GM21526 (cell line): ENCODE data around the gene CR1.
"Not testable (repeated sequence)": the region's sequence is repeated elsewhere in the genome, so short reads cannot be mapped to it uniquely, and the experiment has no call there.

ENCODE experiments used
- ATAC-seq: cut with Tn5 transposase; IDR thresholded peaks from one replicate; pipeline ENCODE4 v1.9.1; 2021; ENCODE audit warnings: moderate library complexity; ENCODE audit not compliant: unreplicated experiment, low FRiP score

Gene CR1

DNA sequence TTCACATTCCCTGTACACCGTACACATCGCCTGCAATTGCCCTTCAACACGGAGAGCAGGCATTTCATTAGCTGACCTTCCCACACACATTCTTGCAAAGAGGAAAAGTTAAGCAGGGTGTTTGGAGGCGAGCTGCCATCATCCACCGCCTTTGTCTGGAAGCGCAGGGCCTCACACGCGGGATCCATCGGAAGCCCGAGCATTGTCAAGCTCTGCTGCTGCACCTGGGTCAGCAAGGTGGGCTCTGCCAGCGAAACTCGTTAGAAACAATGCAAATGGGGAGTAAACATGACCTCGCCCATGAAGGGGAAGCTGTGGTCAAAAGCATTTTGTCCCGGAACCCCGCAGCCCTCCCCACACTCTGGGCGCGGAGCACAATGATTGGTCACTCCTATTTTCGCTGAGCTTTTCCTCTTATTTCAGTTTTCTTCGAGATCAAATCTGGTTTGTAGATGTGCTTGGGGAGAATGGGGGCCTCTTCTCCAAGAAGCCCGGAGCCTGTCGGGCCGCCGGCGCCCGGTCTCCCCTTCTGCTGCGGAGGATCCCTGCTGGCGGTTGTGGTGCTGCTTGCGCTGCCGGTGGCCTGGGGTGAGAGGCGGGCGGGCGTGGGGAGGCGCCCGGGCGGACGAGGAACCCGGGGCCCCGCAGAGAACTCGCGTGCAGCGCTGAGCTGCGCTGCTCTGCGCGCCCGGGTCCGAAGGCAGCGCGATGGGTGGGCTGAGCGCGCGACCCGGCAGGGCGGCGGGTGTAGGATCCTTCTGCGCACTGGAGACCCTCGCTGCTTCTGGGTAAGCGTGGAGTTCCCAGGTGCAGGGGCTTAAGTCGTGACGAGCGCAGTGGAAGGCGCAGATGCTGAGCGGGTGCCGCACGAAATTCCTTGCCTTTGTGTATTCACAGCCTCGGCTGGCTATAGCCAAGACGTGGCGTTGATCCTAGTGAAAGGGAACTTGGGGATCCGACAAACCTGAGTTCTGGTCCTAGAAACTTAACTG is at the start of gene CR1:
CR1 (plus strand) TSS at position 357 of the 992 bp plus-strand sequence; CDS start at position 468, 111 bp downstream.
- peak; percentile 53 for ATAC-seq

DNA sequence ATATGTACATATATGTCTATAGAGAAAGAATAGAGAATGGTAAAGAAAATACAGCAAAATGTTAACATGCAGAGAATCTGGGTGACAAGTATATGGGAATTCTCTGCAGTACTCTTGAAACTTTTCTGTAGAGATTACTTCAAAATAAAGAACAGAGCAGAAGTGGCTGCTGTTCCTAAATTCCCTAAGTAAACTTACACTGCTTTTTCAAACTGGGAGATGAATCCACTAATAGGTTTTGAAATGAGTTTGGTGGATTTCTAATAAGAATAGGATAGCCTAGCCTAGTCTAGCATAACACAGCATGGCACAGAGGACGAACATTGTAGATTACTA is 42.3 kb upstream of the CR1 start:
- no peak for ATAC-seq

DNA sequence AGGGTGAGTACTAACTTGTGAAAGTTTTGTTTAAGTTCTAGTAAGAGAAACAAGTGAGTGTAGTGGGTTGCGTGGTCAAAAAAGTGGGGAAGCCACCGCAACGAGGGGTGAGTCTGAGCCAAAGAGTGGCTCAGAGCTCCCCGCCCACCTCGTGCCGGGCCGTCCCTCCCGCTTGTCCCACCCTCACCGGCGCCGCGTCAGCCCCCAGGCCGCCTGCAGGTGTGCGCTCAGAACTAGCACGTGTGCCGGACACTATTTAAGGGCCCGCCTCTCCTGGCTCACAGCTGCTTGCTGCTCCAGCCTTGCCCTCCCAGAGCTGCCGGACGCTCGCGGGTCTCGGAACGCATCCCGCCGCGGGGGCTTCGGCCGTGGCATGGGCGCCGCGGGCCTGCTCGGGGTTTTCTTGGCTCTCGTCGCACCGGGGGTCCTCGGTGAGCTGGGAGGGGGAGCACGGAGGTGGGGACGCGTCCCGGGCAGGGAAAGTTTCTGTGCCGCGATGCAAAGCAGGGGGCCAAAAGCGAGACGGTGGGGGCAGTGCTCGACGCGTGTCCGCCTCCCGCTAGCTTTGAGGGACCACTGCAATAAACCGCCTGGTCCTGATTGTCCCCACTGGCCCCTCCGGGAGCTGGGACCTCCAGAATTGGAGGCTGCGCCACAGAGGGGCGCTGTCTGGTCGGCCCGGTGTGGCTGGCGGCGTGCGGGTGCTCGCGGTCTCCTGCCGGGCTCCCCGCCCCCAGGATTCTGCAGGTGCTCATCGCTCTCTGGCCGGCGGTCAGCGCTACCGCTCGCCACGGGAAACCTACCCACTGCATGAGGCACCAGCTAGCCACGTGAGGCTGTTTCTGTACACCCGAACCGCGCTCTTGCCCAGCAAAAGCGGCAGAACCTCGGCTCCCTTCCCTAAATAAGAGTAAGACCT is 41.7 kb upstream of the CR1 start, which contains the start of gene CR2:
CR2 (plus strand) TSS at position 283 of the 919 bp plus-strand sequence; CDS start at position 374, 91 bp downstream.
- ATAC-seq, result peak; percentile 78

DNA sequence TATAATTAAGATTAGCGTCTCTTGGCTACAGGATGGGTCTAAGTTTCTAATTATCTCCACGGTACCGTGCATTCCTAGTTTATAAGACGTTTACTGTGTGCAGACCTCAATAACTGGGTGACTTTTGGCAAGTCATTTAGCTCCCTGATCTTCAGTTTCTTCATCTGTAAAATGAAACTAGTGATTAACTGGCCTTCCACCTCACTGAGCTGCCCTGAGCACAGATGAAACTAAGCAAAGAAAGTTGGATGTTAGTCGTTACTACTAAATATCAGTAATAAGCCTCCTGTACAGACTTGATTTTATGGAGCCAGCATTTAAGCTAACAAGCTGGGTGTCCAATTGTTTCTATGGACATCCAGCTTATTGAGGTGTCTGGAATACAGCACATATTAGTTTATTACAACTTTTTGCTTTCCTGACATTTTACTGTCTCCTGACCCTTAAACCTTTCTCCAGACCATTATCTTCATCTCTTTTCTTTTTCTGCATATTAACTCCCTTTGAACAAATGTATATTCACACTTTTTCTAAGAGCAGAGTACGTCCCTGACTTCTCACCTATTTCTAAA is 40.7 kb upstream of the CR1 start:
- ATAC-seq, result no peak

- no peak for ATAC-seq
Observed at GRCh38 chr1:207458414-207458813, 37.5 kb upstream of the CR1 start.

GRCh38 chr1:207459008-207459407 is 36.9 kb upstream of the CR1 start:
- ATAC-seq, result no peak

DNA sequence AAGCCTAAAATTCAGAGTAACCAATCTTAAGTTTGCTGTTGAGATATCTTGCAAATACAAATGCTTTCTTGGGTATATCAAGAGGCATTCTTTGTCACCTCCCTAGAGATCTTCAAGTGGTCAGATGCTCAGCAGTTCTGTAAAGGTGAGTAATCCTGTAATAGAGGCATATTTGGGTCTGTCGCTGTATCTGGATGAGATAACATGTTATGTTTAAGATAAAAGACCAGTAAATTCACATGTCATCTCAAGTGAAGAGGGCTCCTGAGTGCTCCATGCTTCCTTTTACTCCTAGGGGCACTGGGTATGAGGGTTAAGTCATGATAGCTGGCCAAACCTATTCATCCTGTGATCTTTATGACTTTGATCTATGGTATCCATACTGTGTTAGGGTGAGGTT is 34.3 kb upstream of the CR1 start:
- ATAC-seq, result no peak

- ATAC-seq, result no peak
Observed at GRCh38 chr1:207462535-207462934, 33.4 kb upstream of the CR1 start.

DNA sequence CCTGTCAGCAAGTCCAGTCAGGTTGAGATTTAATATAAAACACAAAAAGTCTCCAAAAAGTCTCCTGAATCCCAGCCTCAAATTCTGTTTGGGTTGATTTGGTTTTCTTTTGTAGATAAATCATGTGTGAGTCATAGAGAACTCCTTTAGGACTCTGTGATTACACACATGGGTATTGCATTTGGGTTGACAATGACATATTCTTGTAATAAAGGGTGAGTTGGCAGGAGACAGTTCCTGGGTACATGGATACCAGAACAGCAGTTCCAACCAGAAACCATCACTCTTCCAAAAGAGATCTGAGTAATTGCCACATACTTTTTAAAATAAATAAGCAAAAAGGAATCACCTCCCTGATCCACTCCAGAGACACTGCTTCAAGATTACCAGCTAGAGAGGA is 32.9 kb upstream of the CR1 start:
- no peak for ATAC-seq

- no peak for ATAC-seq
Observed at GRCh38 chr1:207463571-207463970, 32.4 kb upstream of the CR1 start.

- ATAC-seq, result no peak
Observed at GRCh38 chr1:207470927-207471326, 25.0 kb upstream of the CR1 start.

DNA sequence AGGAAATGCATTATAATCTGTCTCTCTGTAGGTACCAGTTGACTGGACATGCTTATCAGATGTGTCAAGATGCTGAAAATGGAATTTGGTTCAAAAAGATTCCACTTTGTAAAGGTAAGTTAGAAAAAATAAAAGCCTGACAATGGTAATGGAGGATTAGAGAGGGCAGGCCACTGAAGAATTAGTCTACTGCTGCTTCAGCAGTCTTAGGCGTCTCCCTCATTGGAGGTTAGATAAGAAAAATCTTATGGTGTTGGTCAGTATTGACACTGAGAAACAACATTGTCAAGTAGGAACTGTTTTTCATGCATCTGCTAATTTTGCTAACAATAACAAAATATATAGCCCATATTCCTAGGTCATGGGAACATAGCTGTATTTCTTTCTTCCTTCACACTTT is 21.7 kb upstream of the CR1 start:
- ATAC-seq, result no peak

- ATAC-seq, result no peak
Observed at GRCh38 chr1:207486198-207486597, 9.8 kb upstream of the CR1 start.

GRCh38 chr1:207487636-207488035 is 8.3 kb upstream of the CR1 start:
- no peak for ATAC-seq

DNA sequence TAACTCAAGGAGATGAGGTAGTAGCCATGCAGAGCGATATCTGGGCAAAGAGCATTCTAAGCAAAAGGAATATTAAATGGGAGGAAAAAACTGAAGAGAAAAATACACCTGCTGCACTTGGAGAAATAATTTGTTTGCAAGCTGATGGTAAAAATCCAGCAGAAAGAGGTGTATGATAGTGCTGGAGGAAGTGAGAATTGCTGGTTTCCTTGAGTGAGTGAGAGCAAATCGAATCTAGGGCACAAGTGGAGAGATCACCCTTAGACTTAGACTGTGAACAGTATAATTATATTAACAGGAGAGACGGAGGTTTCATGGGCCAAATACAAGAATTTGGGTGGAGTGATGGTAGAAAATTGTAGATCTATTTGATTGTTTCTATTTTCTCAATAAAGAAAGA is 2.7 kb upstream of the CR1 start:
- no peak for ATAC-seq

DNA sequence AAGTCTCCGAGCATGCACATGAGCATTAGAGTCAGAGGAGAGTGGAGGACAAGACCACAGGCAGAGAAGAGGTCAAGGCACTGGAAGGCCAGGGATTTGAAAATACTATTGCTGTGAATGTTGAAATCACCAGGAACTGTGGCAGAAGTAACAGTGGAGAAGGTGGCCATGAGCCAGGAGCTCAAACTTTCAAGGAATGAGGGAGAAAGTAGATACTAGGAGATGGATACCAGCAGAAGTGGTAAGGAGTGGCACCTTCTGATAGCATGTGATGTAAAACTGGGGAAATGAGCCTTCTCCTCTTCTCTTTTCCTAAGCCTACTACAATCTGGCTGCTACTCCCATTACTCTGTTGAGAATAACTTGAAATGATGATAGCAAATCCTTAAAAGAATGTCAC is 1.8 kb upstream of the CR1 start:
- ATAC-seq, result no peak

- not testable (repeated sequence) for ATAC-seq
Observed at GRCh38 chr1:207495281-207495680, 676 bp upstream of the CR1 start.

DNA sequence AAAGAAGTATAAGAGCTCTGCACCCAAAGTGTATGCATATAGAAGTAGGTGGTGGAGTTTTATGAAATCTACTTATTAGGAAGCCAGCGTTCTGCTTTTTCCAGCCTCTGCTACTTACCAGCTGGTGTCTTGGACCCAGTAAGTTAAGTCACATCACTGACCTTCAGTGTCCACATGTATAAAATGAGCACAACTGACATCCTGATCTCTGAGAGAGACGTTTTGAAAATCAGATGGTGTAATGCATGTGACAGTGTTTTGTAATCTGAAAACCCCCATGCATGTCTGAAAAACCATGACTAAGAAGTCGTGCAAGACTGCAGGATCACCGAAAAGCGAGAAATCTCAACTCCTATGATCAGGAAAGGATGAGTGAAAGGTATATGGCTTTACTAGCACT is 2.0 kb downstream of the CR1 start:
- no peak for ATAC-seq

DNA sequence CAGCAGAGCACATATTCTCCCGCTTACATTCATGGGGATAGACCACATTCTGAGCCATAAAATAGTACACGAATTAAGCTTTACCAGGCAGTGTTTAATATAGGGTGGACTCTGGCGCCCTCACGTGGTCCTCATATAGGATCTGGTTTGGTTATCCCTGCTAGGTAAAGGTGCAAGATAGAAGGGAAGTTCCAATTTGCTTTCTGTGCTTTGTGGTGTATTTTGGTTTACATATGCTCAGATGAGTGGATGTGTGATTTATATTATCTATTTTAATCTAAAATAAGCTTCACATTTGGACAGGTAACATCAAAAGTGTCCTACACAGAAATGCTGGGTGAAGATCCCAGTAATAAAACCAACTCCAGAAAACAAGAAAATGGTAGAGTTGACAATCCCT is 3.6 kb downstream of the CR1 start:
- ATAC-seq, result no peak

DNA sequence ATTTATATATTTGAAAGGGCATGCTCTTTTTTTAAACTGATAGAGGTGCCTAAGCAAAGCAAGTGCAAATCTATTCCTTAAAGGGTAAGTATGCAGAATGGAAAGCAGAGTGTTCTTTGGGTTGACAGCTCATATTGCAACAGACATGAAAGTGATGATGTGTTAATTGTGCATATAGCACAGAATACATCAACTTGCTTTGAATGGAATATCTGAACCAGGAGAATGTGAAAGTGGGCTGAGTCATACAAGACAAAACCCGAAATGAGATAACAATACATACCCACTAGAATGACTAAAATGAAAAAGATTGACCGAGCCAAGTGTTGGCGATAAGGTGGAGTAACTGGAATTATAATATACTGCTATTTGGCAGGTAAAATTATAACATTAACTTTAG is 4.3 kb downstream of the CR1 start:
- ATAC-seq, result no peak

- no peak for ATAC-seq
Observed at GRCh38 chr1:207501071-207501470, 5.1 kb downstream of the CR1 start.
